HG02981 (cell line): Measurements from ENCODE around the gene LAMA3.

Experiments used
- ATAC-seq: cut with Tn5 transposase; IDR thresholded peaks from one replicate; pipeline ENCODE4 v1.9.1; 2021; ENCODE audit warnings: mild to moderate bottlenecking, moderate library complexity; ENCODE audit not compliant: unreplicated experiment

The LAMA3 gene

DNA sequence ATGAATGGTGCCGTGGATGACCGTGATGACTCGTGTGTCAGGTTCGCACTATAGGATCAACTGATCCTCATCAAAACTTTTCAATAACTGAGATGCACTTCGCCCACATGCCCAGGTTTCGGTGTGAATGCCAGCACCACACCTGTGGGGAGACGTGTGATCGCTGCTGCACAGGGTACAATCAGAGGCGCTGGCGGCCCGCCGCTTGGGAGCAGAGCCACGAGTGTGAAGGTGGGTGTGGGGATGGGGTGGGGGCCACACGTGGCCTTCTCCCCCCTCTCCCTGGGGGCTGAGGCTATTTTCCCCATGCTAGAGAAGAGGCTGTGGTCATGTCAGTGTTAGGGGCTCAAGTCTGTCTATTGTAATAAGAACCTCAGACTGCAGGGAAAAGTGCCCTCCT lies 69.0 kb downstream of the LAMA3 start:
- no peak for ATAC-seq

DNA sequence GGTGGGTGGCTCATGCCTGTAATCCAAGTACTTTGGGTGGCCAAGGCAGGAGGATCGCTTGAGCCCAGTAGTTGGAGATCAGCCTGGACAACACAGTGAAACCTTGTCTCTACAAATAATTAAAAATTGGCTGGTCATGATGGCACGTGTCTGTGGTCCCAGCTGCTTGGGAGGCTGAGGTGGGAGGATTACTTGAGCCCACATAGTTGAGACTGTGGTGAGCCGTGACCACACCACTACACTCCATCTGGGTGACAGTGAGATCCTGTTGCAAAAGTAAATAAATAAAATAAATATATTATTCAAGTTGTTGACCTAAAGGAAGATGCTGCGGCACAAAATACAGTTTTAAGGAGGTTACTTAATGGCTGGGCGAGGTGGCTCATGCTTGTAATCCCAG lies 72.7 kb downstream of the LAMA3 start:
- ATAC-seq, result no peak

DNA sequence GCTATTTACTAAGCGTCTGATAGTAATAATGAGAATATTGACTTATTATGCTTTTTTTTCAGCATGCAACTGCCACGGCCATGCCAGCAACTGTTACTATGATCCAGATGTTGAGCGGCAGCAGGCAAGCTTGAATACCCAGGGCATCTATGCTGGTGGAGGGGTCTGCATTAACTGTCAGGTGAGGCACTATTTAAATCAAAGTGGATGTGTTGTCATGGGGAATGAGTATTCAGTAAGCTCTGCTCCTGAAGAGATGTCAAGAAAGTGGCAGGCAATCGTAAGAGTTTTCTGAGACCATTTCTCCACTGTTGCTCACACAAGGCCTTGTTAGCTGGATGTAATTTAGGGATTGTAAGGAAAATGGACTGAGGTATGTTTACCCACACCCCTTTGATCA lies 74.1 kb downstream of the LAMA3 start:
- ATAC-seq, result no peak

DNA sequence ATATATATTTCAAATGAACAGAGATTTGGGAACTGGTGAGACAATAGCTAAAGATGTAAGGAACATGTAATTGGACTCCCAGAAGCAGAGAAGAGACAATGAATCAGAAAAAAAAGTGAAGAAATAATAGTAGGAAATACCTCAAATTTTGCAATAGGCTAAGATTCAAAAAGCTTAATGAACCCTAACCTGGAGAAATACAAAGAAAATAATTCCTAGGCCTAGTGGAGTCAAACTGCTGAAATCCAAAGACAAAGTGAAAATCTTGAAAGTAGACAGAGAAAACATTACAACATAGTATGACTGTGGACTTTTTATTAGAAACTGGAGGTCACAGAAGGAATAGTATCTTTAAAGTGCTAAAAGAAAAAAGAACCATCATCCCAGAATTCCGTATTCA lies 76.7 kb downstream of the LAMA3 start:
- ATAC-seq, result no peak

DNA sequence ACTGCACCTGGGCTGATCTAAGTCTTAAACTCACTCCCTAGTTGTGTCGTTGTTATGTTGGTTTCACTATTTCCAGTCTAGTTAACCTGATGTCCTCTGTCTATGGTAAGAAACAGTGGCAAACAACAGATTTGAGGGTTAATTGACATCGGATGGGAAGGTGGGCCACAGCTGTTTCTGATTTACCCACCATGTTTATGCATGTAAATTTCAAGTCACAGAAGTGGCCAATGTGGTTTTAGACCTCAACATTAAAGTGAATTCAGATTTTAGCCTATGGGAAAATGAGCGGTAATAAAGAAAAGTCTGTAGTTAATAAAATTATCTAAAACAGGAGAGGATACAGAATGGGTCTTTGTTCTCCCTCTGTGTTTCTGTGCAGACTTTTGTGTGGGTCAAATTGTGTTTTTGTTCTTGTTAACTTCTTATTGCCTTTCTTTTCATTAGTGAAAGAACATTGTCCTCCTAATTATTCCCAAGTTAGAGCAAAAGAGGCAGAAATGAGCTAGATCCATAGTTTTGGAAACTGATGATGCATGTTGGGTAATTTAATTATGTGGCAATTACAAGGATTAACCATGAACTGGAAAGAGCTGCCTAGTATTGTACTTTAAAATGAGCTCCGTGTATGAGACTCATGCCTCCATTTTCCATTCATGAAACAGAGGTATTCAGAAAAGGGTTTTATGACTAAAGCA lies 83.2 kb downstream of the LAMA3 start:
- no peak for ATAC-seq

DNA sequence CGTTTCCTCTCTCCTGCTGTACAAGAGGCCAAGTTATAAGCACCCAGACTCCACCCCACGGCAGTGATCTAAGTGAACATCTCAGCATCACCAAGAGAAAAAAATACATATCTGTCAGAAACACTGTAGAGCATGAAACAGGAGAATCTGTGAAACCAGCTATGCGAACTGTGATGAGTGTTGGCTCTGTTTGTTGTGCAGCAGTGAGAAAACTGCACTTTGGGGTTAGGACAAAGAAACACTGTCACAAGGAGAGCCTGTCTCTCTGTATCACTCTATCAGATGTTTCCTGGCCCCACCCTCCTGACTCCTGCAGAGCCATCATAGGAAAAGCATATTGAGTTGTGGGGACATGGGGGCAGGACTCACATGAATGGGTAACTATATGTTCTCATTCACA lies 87.1 kb downstream of the LAMA3 start:
- ATAC-seq, result no peak

DNA sequence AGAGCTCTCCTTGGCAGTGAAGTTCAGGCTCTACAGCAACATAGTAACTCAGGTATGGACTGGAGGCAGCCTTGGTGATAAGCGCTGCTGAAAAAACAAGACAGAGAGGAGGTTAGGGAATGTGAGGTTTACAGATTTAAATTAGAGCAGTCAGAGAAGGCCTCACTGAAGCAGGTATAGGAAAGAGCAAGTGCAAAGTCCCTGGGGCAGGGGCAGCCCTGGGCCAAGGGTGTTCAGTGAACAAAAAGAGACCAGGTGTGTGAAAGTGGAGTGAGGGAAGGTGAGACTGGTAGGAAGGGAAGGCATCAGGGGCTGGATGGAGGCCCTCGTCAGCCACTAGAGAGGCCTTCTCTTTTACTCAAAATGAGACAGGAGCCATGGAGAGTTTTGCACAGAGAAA lies 89.6 kb downstream of the LAMA3 start:
- ATAC-seq, result no peak

DNA sequence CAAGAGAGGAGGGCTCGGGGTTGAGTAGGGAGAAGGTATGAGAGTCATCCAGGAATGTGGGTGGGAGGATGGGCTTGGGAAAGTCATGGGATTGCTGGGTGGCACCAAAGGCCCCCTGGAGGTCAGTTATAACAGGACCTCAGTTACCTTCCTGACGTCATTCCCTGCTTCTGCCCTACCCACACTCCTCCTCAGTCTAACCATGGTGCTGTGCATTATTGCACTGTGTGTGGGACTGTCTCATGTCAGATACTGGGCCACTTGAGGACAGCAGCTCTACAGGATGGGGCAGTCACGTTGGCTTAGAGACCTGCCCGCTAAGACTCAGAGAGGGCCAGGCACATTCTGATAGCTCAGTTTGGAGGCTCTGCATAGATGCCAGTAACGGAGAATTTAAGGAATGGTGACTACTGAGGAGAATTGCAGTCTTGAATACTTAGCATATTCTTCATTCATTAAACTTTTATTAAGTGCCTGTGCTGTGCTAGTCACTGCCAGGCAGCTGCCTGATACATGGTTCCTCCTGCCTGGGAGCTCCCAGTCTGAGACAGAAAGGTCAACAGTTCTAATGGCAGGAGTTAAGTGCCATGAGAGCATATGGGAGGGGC lies 90.5 kb downstream of the LAMA3 start:
- ATAC-seq, result no peak

DNA sequence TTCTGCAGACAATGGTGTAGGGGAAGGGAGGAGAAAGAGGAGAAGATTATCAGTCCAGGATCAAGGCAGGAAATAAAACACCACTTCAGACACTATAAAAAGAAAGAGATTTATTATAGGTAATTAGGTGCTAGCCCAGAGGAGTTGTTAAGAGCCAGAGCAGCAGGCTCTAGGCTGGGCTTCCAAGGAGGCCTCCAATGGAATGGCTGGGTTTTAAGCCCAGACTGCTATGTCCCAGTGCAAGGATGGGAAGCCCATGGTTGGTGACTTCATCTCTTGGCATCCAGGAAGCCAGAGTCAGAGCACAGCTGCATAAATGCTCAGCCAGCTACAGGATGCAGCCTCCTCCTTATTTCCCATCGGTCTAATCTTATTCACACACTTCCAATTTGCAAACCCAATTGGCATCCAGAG lies 95.6 kb downstream of the LAMA3 start:
- no peak for ATAC-seq

DNA sequence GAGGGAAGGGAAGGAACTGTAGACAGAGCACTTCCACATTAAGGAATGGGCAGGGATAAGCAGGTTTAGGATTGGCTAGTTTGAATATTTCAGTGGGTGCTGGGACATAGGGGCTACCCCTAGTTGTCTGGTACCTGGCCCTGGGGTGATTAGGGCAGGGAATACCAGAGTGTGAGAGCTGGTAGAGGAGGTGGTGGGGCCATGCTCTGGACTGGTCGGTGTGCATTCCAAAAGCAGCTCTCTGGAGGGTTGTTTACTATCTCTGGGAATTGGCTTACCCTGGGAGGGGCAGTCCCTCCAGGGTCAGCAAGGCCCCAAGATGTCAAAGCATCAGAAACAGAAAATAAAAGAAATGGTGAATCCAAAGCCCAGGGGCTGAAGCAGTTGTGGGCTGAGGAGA lies 103.8 kb downstream of the LAMA3 start:
- no peak for ATAC-seq

DNA sequence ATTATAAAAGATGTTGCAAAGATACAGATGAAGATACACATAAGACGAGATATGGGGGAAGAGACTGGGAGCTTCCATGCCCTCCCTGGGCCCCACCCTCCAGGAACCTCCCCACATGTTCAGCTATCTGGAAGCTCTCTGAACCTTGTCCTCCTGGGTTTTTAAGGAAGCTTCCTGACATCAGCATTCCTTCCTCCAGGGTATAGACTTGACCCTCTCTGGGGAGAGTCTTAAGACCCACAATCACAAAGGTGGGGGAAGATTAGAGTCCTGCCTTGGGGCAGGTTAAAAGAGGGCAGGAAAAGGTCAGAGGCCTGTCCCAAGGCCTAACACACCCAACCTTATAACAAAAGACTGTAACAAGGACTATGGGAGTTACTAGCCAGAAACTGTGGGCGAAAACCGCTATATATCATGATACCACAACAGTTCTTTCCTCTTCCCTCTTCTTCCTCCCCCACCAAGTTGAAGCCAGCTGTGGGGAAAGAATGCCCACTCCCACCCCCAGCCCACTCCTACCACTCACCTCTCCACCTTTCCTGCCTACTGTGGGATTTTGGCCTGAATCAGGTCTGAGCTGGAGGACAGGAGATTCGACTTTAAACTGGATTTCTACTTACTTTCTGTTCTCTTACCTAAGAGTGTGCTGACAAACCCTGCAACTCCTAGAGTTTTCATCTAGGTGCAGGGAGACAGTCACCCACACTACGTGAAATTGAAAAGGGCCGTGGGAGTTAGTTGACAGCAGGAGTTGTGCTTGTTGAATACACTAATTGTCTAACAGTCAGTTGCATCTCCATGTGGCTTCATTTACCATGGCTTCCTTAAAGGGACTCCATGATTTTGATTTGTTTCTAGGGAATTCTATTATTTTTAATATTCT lies 105.0 kb downstream of the LAMA3 start:
- ATAC-seq, result no peak

DNA sequence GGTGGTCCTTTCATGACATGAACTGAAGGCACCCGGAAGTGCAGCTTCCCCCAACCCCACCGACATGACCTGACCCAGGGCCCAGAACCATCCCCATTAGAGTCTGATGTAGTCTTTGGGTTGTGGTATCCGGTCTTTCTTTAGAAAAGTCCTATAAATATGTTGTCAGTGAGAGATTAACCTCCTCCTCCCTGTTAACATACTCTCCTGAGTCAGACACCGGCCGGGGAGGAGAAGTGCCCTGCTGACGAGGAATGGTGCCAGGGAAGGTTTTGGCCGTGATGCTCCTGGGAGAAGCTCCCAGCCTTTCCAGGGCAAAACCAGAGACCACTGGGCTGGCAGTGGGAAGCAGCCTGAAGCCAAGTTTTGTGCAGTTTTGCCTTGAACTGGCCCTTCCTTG lies 109.0 kb downstream of the LAMA3 start:
- ATAC-seq, result no peak

DNA sequence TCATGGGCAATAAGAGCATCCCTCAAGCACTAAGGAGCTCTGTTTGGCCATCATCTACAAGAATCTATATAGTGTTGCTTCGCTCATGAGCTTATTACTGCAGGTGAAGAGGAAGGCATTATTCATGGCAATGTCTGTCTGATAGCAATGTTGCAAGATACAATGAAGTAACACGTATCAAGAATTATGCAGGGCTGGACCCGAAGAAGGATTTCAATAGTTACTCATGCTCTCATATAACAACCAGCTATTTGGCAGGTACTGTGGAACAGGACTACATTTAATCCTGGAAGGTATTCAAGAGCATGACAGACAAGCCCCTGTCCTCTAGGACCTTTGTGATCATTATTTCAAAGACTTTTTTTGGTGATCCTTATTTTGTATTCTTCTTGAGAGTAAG lies 109.6 kb downstream of the LAMA3 start:
- ATAC-seq, result no peak

DNA sequence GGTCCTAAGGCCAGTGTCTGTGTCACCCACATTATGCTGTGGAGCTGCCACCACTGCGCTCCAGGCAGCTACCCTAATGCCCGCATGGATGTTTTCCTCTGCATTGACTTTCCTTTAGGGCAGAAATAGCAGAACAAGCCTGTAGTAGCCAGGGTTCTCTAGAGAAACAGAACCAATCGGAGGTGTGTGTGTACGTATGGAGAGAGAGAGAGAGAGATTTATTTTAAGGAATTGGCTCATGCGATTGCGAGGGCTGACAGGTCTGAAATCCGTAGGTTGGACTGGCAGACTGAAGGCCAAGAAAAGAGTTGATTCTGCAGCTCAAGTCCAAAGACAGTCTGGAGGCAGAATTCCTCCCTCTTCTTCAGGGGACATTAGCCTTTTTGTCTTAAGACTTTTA lies 110.3 kb downstream of the LAMA3 start:
- no peak for ATAC-seq

DNA sequence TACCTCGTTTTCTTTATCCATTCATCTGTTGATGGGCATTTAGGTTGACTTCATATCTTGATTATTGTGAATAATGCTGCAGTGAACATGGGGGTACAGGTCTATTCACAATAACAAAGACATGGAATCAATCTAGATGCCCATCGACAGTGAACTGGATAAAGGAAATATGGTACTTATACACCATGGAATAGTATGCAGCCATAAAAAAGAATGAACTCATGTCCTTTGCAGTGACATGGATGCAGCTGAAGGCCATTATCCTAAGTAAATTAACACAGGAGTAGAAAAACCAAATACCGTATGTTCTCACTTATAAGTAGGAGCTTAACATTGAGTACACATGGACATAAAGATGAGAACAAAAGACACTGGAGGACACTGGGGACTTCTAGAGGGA lies 111.6 kb downstream of the LAMA3 start:
- no peak for ATAC-seq

DNA sequence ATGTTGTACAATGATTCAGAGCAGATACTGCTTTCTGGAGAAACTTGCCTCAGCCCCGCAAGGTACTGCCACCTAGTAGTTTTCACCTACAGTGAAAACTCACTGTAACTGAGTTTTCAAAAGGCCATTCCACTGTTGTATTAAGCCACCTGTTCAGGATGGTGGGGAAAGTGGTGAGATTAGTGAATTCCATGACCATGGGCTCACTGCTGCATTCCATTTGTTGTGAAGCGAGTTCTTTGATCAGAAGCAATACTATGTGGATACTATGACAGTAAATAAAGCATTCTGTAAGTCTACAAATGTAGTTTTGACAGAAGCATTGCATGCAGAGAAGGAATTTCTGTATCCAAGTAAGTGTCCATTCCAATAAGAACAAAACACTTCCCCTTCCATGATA lies 113.6 kb downstream of the LAMA3 start:
- ATAC-seq, result no peak

DNA sequence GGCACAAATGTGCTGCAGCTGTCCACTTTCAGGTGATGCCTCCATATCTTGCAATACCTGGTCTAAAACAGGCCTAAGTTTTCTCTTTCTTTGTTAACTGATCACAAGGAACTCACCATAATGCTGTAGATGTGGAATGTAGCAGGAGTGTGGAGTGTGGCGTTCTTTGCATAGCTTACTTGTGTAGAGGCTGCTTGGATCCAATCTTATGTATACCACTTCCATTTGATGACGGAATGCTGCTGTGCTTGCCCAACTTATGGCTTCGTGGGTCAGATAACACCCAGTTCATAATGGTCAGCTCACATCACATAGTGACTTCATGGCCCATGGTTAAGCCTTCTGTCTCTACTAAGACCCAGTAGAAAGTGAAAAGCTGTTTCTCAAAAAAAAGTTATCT lies 114.5 kb downstream of the LAMA3 start:
- ATAC-seq, result no peak

DNA sequence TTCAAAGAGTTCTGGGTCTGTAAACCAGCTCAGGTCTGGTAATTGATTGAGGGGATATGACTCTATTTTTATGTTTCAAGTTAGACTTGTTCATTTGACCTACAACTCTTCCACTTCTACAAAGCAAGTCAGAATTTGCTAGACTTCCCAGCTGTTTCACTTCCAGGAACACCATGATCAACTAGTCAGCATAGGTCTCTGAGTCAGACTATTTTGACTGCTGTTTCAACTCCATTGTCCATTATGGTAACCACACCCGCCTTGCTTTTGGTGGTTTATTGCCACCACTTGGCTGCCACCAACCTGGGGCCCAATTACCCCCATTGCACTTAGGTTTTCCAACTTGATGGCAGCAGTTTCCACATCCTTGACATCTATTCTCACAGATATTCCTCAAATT lies 116.6 kb downstream of the LAMA3 start:
- ATAC-seq, result no peak

DNA sequence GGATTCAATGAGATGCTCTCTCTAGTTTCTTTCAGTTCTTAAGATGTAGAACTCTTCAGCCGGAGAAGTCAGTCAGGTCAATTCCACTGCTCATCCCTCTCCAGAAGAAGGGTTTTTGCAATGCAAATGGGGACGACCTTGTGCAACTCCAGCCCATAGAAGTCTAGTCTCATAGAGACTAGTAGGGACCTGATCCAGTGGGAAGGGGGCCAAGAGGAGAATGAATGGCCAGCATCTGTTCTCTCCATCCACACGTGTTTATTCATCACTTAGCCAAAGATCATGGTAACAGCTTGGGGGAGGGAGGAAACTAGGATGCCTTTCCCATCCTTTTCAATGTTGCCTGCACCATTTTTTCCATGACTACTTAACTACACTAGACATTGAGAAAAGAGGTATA lies 120.2 kb downstream of the LAMA3 start:
- ATAC-seq, result no peak

DNA sequence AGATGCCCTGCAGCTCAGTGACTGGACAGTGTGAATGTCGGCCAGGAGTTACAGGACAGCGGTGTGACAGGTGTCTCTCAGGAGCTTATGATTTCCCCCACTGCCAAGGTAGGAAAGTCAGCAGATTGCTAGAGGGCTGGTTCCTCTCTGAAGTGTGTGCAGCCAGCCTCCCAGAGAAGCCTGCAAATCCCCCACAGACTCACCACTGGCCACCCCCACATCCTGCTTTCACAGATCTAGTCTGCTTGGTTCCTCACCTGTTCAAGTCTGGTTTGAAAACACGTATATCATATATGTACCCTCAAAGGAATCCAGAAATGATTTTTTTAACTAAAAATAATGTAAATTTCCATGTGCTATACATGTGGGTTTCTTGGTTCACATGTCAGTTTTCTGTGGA lies 121.1 kb downstream of the LAMA3 start:
- ATAC-seq, result peak; percentile 69

DNA sequence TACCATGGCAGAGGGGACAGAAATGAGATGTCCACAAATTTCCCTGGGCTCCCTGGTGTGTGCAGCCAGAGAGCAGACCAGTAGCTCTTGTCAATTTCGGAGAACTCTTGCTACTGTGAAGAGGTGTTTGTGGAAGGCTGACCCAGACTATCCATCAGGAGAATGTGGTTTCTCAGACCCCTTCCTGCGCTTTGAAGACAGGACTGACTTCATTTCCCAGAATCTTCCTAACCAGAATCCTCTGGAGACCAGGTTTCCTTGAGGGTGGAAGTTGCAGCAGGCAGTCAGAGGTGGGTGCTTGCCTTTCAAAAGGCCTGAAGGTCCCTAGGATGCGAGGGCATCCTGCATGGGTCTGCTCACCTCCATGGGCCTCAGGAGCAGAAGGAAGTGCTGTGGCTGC lies 121.9 kb downstream of the LAMA3 start:
- ATAC-seq, result no peak
